ENCODE measurements around the gene NHLH1.

DNA sequence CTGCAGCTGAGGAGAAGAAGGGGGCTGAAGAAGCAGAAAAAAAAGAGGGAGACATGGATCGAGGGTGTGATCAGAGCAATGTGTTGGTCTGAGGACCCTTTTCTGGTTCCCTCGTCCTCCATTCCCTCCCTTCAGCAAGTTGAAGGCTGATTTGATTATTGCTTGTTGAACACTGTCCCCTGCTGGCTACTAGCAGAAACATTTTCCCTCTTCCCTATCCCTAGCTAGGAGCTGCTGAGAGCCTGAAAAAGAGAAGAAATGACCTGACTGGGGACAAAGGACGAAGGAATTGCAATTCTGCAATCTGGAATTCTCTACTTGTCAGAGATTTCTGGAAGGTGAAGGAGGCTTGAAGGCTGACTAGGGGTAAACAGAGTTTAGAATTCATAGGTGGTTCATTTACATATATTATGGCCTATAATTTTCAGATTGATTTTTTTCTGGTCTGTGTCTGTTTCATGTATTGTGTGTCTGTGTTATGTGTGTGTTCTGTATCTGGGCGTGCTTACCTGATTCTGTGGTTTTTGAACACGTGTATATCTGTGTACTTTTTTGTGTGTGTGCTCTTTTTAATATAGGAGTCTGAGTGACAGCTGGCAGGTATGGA lies 9.8 kb downstream of the NHLH1 start:
- TF ChIP-seq RARB (CRISPR knock-in tag; IDR thresholded peaks at IDR 0.05) (no peak), TSHZ2 (CRISPR knock-in tag; IDR thresholded peaks at IDR 0.05) (no peak), ZFP30 (CRISPR knock-in tag; IDR thresholded peaks at IDR 0.05) (no peak), CSDC2 (CRISPR knock-in tag; IDR thresholded peaks at IDR 0.05) (no peak), TCF4 (CRISPR knock-in tag; IDR thresholded peaks at IDR 0.05; ENCODE audit: borderline replicate concordance) (no peak), ZC3H10 (CRISPR knock-in tag; IDR thresholded peaks at IDR 0.05) (no peak)
- TF ChIP-seq, protein P1, sequence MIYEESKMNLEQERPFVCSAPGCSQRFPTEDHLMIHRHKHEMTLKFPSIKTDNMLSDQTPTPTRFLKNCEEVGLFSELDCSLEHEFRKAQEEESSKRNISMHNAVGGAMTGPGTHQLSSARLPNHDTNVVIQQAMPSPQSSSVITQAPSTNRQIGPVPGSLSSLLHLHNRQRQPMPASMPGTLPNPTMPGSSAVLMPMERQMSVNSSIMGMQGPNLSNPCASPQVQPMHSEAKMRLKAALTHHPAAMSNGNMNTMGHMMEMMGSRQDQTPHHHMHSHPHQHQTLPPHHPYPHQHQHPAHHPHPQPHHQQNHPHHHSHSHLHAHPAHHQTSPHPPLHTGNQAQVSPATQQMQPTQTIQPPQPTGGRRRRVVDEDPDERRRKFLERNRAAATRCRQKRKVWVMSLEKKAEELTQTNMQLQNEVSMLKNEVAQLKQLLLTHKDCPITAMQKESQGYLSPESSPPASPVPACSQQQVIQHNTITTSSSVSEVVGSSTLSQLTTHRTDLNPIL (CRISPR knock-in tag; IDR thresholded peaks at IDR 0.05; ENCODE audit: low read depth) = no peak

Measured in SK-N-SH treated with all-trans-retinoic acid at 6 μM for 48 hours (cell line).